Immature natural killer cell (primary cell): ENCODE data around the gene PRPF4. TPM values are rescaled to one million over a fixed set of nuclear protein-coding genes. Genes with fewer than 3 reads are reported as not detected.
"Not testable (repeated sequence)": the region's sequence is repeated elsewhere in the genome, so short reads cannot be mapped to it uniquely, and the experiment has no call there.

ENCODE experiments used
- DNase-seq, 3 donors: peaks; one replicate each; pipeline ENCODE4 v3.0.0; 2022; ENCODE audit warnings: mixed read lengths in 1 of 3
- H3K27ac Mint-ChIP-seq, 6 donors: one replicate each; pipeline ENCODE4 v1.8.0; 2020; ENCODE audit warnings: mixed read lengths in 6 of 6, mild to moderate bottlenecking in 5 of 6, inconsistent platforms in 4 of 6, moderate library complexity in 3 of 6
- H3K27me3 Mint-ChIP-seq, 3 donors: one replicate each; pipeline ENCODE4 v1.8.0; 2020 to 2021; ENCODE audit warnings: low read depth in 3 of 3, mild to moderate bottlenecking in 3 of 3, mixed read lengths in 3 of 3, moderate library complexity in 3 of 3, inconsistent platforms in 1 of 3
- H3K36me3 Mint-ChIP-seq, 3 donors: one replicate each; pipeline ENCODE4 v1.8.0; 2020; ENCODE audit warnings: mixed read lengths in 3 of 3, inconsistent platforms in 2 of 3, mild to moderate bottlenecking in 2 of 3
- H3K4me1 Mint-ChIP-seq, 2 donors: one replicate each; pipeline ENCODE4 v1.8.0; 2020; ENCODE audit warnings: inconsistent platforms in 2 of 2, mild to moderate bottlenecking in 2 of 2, mixed read lengths in 2 of 2, moderate library complexity in 1 of 2
- H3K4me3 Mint-ChIP-seq, 5 donors: one replicate each; pipeline ENCODE4 v1.8.0; 2020; ENCODE audit warnings: mild to moderate bottlenecking in 5 of 5, mixed read lengths in 5 of 5, inconsistent platforms in 3 of 5, moderate library complexity in 3 of 5
- H3K9me3 Mint-ChIP-seq, 6 donors: one replicate each; pipeline ENCODE4 v1.8.0; 2020; ENCODE audit warnings: mild to moderate bottlenecking in 6 of 6, mixed read lengths in 6 of 6, inconsistent platforms in 4 of 6, moderate library complexity in 3 of 6
- polyA plus RNA-seq, 3 donors: library from polyadenylated mRNA; unstranded; fragments of 300-500 nt; fragmentation: Illumina TruSeq; gene quantifications; one replicate each; pipeline ENCODE4 v1.2.3, GENCODE V29; 2021

The PRPF4 gene
- polyA plus RNA-seq = 10 to 100 TPM; 17.7 to 25.6 (median 25.1) TPM

DNA sequence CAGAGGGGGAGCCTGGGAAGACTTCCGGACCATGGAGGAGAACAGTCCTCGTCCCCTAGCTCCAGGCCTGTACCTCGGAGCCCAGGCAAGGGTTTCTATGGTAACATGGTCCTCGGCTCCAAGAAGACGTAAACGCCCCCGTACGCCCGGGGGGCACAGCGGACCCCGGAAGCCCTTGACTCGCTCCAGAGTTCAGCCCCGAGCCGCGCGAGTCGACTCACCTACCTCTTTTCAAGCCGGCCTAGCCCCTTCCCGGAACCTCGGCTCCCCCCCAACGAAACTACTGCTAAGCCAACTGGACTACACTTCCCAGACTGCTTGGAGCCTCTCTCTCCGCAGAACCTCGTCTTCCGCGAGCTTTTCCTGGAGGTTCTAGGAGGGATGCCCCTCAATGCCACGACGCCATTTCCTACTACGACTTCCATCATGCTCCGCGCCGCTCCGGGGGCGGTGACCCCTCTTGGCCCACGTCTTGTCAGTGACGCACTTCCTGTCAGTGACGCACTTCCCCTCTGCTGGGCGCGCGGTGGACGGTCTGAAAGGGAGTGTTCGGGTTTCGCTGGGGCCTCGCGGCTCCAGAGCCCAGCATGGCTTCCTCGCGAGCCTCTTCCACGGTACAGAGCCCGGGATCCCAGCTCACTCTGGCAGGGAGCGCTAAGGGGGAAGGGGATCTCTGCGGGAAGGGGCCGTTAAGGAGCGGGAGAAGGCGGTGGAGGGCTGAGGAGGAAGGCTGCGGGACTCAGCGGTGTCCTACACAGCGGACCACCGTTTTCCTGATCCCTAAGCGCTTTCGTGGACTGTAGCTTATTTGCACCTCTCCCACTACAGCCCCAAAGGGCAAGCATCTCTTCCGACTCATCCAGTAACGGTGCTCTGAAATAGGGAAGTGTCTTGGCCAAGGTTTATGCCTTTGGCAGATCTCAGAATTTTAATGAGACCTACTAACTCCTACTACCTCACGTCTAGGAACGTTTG is at the start of gene PRPF4, which contains the start of gene CDC26:
TSS of gene PRPF4 (plus strand) at position 502 of the 975 bp plus-strand sequence. CDS start at position 588, 86 bp downstream.
TSS of gene CDC26 (minus strand) at position 416 of the 975 bp plus-strand sequence. CDS start 3,065 bp downstream, outside the sequence.
- Mint-ChIP-seq H3K27me3 (no peaks in the 10 kb centered on the region), H3K27ac (no peak within 1 kb of the TSS), H3K4me3 (no peak within 1 kb of the TSS)

DNA sequence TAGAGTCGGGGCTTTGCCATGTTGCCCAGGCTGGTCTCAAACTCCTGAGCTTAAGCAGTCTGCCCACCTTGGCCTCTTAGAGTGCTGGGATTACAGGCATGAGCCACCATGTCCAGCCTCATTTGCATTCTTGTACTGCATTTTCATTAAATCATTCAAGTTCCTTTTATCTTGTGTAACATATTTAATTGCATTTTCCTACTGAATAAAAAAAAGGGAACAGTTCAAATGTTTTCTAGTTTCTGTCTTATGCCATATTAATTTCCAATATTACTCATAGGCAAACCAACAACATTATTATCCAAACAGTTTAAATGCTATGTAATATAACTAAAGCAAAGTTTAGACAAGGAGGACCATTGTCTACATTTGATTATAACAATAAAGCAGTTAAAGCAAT is 48.0 kb upstream of the PRPF4 start:
- Mint-ChIP-seq H3K36me3 (no peaks in the 10 kb centered on the region), H3K4me3 (no peak overlapping the region), H3K9me3 (no peaks in the 10 kb centered on the region), H3K27me3 (no peaks in the 10 kb centered on the region), H3K4me1 (peaks cover 9 to 21% of the 10 kb centered on the region in 2 donors), H3K27ac (no peak overlapping the region)
- no peak for DNase-seq

More for the DNA sequence above, at the start of gene PRPF4, which contains the start of gene CDC26:
- Mint-ChIP-seq H3K9me3 (no peaks in the 10 kb centered on the region), H3K4me1 (peaks cover 4 to 14% of the 10 kb centered on the region in 2 donors), H3K36me3 (peaks cover 18 to 33% (median 25%) of the 10 kb centered on the region in 3 donors)
- DNase-seq = peak; percentile 93 to 94 (median 93)

DNA sequence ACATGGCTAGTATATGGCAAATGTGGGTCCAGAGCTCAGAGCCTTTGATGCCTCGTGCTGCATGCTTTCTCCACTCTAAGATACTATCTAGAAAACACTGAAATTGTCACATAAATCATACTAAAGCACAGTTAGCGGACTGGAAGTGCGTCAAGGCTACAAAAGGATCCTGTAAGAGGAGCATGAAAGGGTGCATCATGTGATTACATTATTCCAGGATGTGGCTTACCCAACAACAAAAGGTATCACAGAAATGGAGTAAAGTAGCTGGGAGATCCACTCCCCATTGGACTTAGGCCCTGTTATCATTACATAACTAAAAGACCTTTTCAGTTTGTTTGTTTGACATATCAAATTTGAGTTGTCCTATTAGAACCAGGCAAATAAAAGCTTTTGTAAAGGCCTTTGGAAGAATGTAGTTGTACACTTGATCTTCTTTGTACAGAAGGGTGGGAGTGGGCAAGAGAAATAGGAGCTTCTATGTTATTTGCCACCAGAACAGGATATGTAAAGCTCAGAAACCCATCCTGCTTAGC is 47.3 kb upstream of the PRPF4 start:
- H3K27ac Mint-ChIP-seq = no peak overlapping the region
- H3K4me1 Mint-ChIP-seq = peaks cover 12 to 21% of the 10 kb centered on the region in 2 donors
- H3K36me3 Mint-ChIP-seq = no peaks in the 10 kb centered on the region
- no peak for DNase-seq
- H3K9me3 Mint-ChIP-seq = no peaks in the 10 kb centered on the region
- no peak overlapping the region for H3K4me3 Mint-ChIP-seq
- peaks cover 0 to 2% (median 0%) of the 10 kb centered on the region in 3 donors for H3K27me3 Mint-ChIP-seq

DNA sequence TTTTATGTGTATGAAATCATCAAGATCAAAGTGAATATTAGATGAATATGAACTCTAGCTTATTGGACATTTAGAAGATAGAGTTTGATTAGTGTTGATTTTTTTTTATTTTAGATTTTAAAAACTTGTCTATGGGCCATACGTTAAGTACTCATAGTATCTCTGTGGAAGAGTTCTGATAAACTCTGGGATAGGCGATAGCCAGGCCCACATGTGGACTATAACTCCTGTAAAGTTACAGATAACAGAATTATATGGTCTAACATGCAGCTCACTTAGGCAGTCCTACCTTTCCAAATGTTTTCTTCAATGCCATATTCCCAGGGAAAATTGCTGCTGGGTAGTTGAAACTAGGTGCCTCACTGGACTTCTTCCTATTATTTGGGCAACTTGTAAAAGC is 43.8 kb upstream of the PRPF4 start:
- Mint-ChIP-seq H3K36me3 (peaks cover 0 to 5% (median 0%) of the 10 kb centered on the region in 3 donors), H3K9me3 (no peaks in the 10 kb centered on the region), H3K27me3 (peaks cover 0 to 2% (median 0%) of the 10 kb centered on the region in 3 donors), H3K27ac (peak overlapping the region; percentile 14 to 98 (median 94)), H3K4me3 (peak overlapping the region in 1 of 5 donors; percentile 73), H3K4me1 (peaks cover 20 to 31% of the 10 kb centered on the region in 2 donors)
- DNase-seq = no peak

DNA sequence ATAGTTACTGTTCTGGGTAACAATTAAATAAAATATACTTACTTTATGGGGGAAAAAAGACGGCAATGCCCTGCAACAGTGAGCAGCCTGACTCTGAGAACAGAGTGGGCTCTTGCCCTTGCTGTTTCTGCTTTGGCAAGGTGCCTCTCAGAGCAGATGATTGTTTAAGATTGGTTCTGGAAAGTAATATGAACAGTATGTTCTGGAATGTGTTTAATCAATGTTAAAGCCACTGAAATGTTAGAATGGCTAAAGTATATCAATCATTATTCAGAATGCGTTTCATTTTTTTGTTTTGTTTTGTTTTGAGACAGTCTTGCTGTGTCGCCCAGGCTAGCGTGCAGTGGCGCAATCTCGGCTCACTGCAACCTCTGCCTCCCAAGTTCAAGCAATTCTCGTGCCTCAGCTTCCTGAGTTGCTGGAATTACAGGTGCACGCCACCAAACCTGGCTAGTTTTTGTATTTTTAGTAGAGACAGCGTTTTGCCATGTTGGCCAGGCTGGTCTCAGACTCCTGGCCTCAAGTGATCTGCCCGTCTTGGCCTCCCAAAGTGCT is 39.7 kb upstream of the PRPF4 start:
- not testable (repeated sequence) for DNase-seq, H3K27me3 Mint-ChIP-seq, H3K9me3 Mint-ChIP-seq, H3K4me3 Mint-ChIP-seq, H3K36me3 Mint-ChIP-seq
- peaks cover 20 to 24% of the 10 kb centered on the region in 2 donors for H3K4me1 Mint-ChIP-seq
- H3K27ac Mint-ChIP-seq = peak overlapping the region in 1 of 6 donors; percentile 19

DNA sequence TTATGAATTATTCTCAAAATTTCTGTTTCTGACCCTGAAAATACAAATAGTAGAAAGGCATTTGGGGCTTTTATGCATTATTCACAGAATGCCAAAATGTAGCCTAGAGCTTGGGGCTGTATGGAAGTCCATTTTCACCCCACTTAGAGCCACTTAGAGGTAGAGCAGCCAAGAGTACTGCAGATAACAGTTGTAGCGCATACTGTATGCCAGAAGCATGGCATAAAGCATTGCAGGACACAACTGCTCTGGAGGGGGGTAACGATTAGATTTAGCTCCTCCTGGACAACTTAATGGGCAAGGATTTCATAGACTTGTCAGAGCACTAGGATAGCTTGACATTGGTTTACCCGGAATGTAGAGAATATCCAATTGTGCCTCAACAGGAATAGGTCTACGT is 38.4 kb upstream of the PRPF4 start:
- Mint-ChIP-seq H3K4me3 (no peak overlapping the region), H3K36me3 (peaks cover 0 to 5% (median 0%) of the 10 kb centered on the region in 3 donors), H3K27ac (no peak overlapping the region), H3K27me3 (peaks cover 0 to 2% (median 0%) of the 10 kb centered on the region in 3 donors), H3K4me1 (peaks cover 18 to 21% of the 10 kb centered on the region in 2 donors), H3K9me3 (no peaks in the 10 kb centered on the region)
- no peak for DNase-seq

DNA sequence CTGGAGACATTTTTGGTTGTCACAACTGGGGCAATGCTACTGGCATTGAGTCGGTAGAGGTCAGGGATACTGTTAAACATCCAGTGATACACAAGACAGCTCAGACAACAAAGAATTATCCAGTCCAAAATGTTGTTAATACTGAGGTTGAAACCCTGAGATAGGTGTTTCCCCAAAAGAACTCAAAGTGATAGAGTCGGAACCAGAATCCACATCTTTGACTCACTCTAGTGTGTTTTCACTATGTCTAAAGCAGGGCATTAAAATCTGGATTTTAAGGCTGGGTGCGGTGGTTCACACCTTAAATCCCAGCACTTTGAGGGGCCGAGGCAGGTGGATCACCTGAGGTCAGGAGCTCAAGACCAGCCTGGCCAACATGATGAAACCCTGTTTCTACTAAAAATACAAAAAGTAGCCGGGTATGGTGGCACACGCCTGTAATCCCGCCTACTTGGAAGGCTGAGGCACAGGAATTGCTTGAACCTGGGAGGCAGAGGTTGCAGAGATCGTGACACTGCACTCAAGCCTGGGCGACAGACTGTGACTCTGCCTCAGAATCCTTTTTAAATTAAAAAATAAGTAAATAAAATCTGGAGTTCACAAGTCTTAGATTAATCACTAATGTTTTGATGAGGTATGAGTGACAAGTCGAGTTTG is 37.1 kb upstream of the PRPF4 start:
- Mint-ChIP-seq H3K4me3 (no peak overlapping the region), H3K27me3 (no peaks in the 10 kb centered on the region), H3K4me1 (peaks cover 6 to 8% of the 10 kb centered on the region in 2 donors), H3K36me3 (peaks cover 0 to 5% (median 0%) of the 10 kb centered on the region in 3 donors), H3K27ac (no peak overlapping the region), H3K9me3 (no peaks in the 10 kb centered on the region)
- DNase-seq = no peak

DNA sequence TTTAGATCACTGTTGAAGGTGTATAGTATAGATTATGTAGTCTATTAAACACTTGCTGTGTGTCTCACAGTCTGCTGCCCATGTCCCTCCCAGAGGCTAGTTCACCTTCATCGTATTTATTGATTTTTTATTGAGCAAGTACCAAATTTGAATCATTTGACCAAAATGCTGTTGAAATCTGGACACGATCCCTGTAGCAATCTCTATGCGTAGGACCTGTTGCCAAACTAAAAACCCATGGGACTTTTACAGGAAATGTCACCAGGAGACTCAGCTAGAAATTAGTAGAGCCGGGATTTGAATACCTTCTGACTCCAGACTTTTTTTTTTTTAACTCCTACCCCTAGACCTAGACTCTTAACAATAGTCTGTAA is 36.6 kb upstream of the PRPF4 start:
- H3K4me3 Mint-ChIP-seq = no peak overlapping the region
- DNase-seq = no peak
- peaks cover 0 to 5% (median 0%) of the 10 kb centered on the region in 3 donors for H3K36me3 Mint-ChIP-seq
- no peaks in the 10 kb centered on the region for H3K9me3 Mint-ChIP-seq
- H3K4me1 Mint-ChIP-seq = peaks cover 1 to 3% of the 10 kb centered on the region in 2 donors
- no peaks in the 10 kb centered on the region for H3K27me3 Mint-ChIP-seq
- no peak overlapping the region for H3K27ac Mint-ChIP-seq

DNA sequence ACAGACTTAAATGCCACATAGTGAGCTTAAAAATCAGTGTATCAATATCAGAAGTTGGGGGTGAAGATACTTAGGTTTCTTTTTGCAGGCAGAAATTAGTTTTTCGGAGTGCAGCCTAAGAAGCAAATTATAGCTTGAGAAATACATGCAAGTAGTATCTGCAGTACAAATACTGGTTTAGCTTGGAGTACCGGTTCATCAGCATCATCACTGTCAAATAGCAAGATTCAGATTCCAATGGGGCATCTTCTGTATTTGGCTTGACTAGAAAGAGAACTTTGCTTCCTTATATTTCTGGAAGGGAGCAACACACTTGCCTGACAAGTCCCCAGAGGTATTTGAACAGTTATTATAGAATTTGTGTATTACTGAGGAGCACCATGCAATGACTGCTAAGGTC is 34.3 kb upstream of the PRPF4 start:
- Mint-ChIP-seq H3K27me3 (no peaks in the 10 kb centered on the region), H3K27ac (no peak overlapping the region)

DNA sequence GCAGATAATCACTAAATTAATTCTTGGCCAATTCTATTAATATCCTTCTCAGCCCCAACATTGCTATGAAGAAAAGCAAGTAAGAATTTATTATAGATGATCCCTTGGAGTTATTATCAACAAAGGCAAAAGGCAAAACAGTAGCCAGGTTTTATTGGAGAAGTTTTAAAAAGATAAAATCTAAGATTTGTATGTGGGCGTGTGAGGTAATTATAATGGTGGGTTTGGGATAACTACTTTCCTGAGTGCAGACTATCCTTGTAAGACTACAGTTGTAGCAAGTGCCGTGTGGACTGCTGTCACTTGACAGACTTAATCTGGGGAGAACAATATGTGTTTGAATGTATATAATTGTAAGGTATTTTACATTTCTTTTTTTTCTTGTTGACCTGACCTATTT is 30.9 kb upstream of the PRPF4 start:
- Mint-ChIP-seq H3K4me1 (no peaks in the 10 kb centered on the region), H3K27ac (no peak overlapping the region), H3K9me3 (no peaks in the 10 kb centered on the region), H3K4me3 (no peak overlapping the region), H3K27me3 (no peaks in the 10 kb centered on the region), H3K36me3 (peaks cover 0 to 5% (median 4%) of the 10 kb centered on the region in 3 donors)
- no peak for DNase-seq

More for the DNA sequence above, 34.3 kb upstream of the PRPF4 start:
- H3K4me3 Mint-ChIP-seq = no peak overlapping the region
- H3K4me1 Mint-ChIP-seq = no peaks in the 10 kb centered on the region
- H3K9me3 Mint-ChIP-seq = no peaks in the 10 kb centered on the region
- no peaks in the 10 kb centered on the region for H3K36me3 Mint-ChIP-seq
- DNase-seq = no peak

DNA sequence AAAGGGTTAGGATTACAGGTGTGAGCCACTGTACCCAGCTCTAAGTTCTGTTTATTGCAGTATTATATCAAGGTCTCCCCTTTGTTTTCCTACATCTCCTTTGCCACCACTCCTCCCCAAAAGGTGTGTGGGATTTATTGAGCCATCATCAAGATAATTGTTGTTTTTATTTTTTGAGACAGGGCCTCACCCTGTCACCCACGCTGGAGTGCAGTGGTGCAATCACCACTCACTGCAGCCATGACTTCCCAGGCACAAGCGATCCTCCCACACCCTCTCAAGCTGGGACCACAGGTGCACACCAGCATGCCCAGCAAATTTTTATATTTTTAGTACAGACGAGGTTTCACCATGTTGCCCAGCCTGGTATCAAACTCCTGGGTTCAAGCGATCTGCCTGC is 29.6 kb upstream of the PRPF4 start:
- no peaks in the 10 kb centered on the region for H3K27me3 Mint-ChIP-seq
- H3K36me3 Mint-ChIP-seq = peaks cover 0 to 5% (median 4%) of the 10 kb centered on the region in 3 donors
- no peak overlapping the region for H3K4me3 Mint-ChIP-seq
- no peak for DNase-seq
- H3K9me3 Mint-ChIP-seq = peaks cover 0 to 3% (median 0%) of the 10 kb centered on the region in 6 donors
- no peaks in the 10 kb centered on the region for H3K4me1 Mint-ChIP-seq
- H3K27ac Mint-ChIP-seq = peak overlapping the region in 1 of 6 donors; percentile 64

DNA sequence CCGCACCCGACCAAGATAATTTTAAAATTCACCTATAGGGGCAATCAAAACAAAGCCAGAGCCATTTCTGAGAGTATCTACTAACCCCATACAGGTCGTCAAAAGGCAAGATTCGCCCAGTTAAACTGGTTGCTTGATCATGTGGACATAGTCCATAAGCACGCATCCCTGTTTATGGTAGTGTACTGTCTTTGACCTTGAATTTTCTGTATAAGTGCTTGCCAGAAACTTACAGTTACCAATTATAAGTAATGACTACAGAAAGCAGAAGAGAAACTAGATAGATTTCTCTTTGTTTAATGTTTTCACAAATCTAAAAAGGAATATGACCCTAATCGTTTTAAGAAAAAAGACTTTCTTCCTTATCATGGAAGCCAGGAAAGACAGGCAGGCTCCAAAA is 28.5 kb upstream of the PRPF4 start:
- Mint-ChIP-seq H3K27me3 (no peaks in the 10 kb centered on the region), H3K36me3 (peaks cover 0 to 5% (median 4%) of the 10 kb centered on the region in 3 donors), H3K4me1 (no peaks in the 10 kb centered on the region), H3K4me3 (no peak overlapping the region), H3K9me3 (peaks cover 0 to 3% (median 0%) of the 10 kb centered on the region in 6 donors), H3K27ac (no peak overlapping the region)
- DNase-seq = no peak

DNA sequence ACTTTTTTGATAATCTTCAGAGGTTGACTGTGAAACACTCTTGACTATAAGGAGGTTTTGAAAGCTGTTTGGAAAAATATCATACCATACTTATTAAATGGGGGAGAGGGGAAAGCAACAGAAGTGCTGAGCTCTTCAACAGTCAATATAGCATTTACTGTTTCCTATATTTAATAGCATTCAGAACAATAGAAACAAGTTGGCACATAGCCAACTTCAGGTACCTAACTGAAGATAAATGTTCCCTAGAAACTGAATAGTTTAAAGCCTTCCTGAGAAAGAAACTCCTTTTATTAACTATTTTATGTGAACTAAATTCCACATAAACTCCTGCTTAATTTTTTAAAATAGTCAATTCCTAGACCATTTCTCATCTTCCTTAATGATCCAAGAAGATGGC is 27.8 kb upstream of the PRPF4 start:
- Mint-ChIP-seq H3K36me3 (peaks cover 0 to 5% (median 4%) of the 10 kb centered on the region in 3 donors), H3K4me3 (no peak overlapping the region), H3K4me1 (no peaks in the 10 kb centered on the region), H3K9me3 (peaks cover 0 to 3% (median 0%) of the 10 kb centered on the region in 6 donors), H3K27me3 (no peaks in the 10 kb centered on the region), H3K27ac (no peak overlapping the region)
- DNase-seq = no peak
